HT1080 (cell line): ENCODE results near the gene ADH1B. TPM values are rescaled to one million over a fixed set of nuclear protein-coding genes. Genes with fewer than 3 reads are reported as not detected.

Experiments
- total RNA-seq: library from RNA; depleted of rRNA; stranded (reverse); fragments of >200 nt; shearing (Covaris generic); gene quantifications from 2 replicates; pipeline ENCODE4 v1.2.3, GENCODE V29; 2014; rRNA removed

The ADH1B gene
- total RNA-seq, 1 experiment from 2014 or later = not detected

Other genes starting within 250 kb of the ADH1B start
- gene ADH5, start 232.6 kb downstream of the ADH1B start, total RNA-seq = 145 and 176 TPM in 2 replicates
- gene ADH4, start 177.1 kb downstream of the ADH1B start, total RNA-seq = not detected in 2 replicates
- gene ADH6, start 102.2 kb downstream of the ADH1B start, total RNA-seq = not detected in 2 replicates
- gene ADH1A, start 30.4 kb downstream of the ADH1B start, total RNA-seq = not detected in 2 replicates
- not detected in 2 replicates for gene ADH1C, start 31.3 kb upstream of the ADH1B start, total RNA-seq
- gene ADH7, start 113.9 kb upstream of the ADH1B start, total RNA-seq = not detected in 2 replicates
- not detected in 2 replicates for gene C4orf17, start 189.6 kb upstream of the ADH1B start, total RNA-seq
- gene TRMT10A, start 242.6 kb upstream of the ADH1B start, total RNA-seq = 6.9 and 7.9 TPM in 2 replicates